ENCODE measurements around the gene CDKN1C. TPM values are rescaled to one million over a fixed set of nuclear protein-coding genes. Genes with fewer than 3 reads are reported as not detected.

Gene CDKN1C
- polyA plus RNA-seq, 3 donors, result 22.4 to 254 (median 109) TPM

GRCh38 chr11:2842876-2843275 is 42.7 kb downstream of the CDKN1C start:
- WGBS, 3 donors, result 92 to 94% (median 93%) methylated on average over 16 of the region's 16 CpGs
- H3K27ac ChIP-seq (ENCODE audit: low read depth, low read length), result no peak overlapping the region

GRCh38 chr11:2841411-2842190 is 44.0 kb downstream of the CDKN1C start:
- no peak overlapping the region for H3K27ac ChIP-seq (ENCODE audit: low read depth, low read length)
- WGBS, 3 donors, result 91 to 95% (median 91%) methylated on average over 26 of the region's 26 CpGs

- no peak overlapping the region for H3K27ac ChIP-seq (ENCODE audit: low read depth, low read length)
- 71 to 80% (median 75%) methylated on average over 23 of the region's 23 CpGs for WGBS, 3 donors
These were observed 46.1 kb downstream of the CDKN1C start for GRCh38 chr11:2839395-2839943.

GRCh38 chr11:2838676-2839294 is 46.8 kb downstream of the CDKN1C start:
- H3K27ac ChIP-seq (ENCODE audit: low read depth, low read length), result no peak overlapping the region
- 91 to 93% (median 92%) methylated on average over 17 to 25 of the region's 25 CpGs for WGBS, 3 donors

- 49 to 55% (median 51%) methylated on average over 11 of the region's 11 CpGs for WGBS, 3 donors
- H3K27ac ChIP-seq (ENCODE audit: low read depth, low read length), result no peak overlapping the region
These were observed 47.5 kb downstream of the CDKN1C start for GRCh38 chr11:2838091-2838490.

- 78 to 82% (median 80%) methylated on average over 12 of the region's 12 CpGs for WGBS, 3 donors
- no peak overlapping the region for H3K27ac ChIP-seq (ENCODE audit: low read depth, low read length)
These were observed 47.9 kb downstream of the CDKN1C start for GRCh38 chr11:2837651-2838050.

GRCh38 chr11:2837096-2837601 is 48.4 kb downstream of the CDKN1C start:
- WGBS, 3 donors, result 45 to 62% (median 55%) methylated on average over 20 of the region's 20 CpGs
- no peak overlapping the region for H3K27ac ChIP-seq (ENCODE audit: low read depth, low read length)

- H3K27ac ChIP-seq (ENCODE audit: low read depth, low read length), result no peak overlapping the region
- 81 to 92% (median 84%) methylated on average over 23 of the region's 23 CpGs for WGBS, 3 donors
These were observed 49.1 kb downstream of the CDKN1C start for GRCh38 chr11:2836315-2837095.

GRCh38 chr11:2835751-2836150 is 49.8 kb downstream of the CDKN1C start:
- WGBS, 3 donors, result 88 to 94% (median 93%) methylated on average over 17 of the region's 17 CpGs
- no peak overlapping the region for H3K27ac ChIP-seq (ENCODE audit: low read depth, low read length)

GRCh38 chr11:2835296-2835695 is 50.3 kb downstream of the CDKN1C start:
- no peak overlapping the region for H3K27ac ChIP-seq (ENCODE audit: low read depth, low read length)
- 72 to 87% (median 78%) methylated on average over 6 of the region's 6 CpGs for WGBS, 3 donors

- WGBS, 3 donors, result 75 to 87% (median 79%) methylated on average over 11 to 16 of the region's 16 CpGs
These were observed 50.9 kb downstream of the CDKN1C start for GRCh38 chr11:2834503-2835273.

GRCh38 chr11:2833716-2834502 is 51.7 kb downstream of the CDKN1C start:
- H3K27ac ChIP-seq (ENCODE audit: low read depth, low read length), result no peak overlapping the region
- WGBS, 3 donors, result 86 to 91% (median 89%) methylated on average over 17 to 19 of the region's 19 CpGs

More at GRCh38 chr11:2834503-2835273, 50.9 kb downstream of the CDKN1C start:
- H3K27ac ChIP-seq (ENCODE audit: low read depth, low read length), result no peak overlapping the region

Other genes with a start within 250 kb of the CDKN1C start
- gene KCNQ1OT1, start 185.8 kb downstream of the CDKN1C start, polyA plus RNA-seq, result under 1 TPM; 0.03 to 0.45 (median 0.06) TPM
- gene PHLDA2, start 43.6 kb upstream of the CDKN1C start, polyA plus RNA-seq, result 10 to 100 TPM in 1 of 3 donors, 1 to 10 TPM in 2; 5.5 to 19.7 (median 6.7) TPM
- gene NAP1L4, start 106.6 kb upstream of the CDKN1C start, polyA plus RNA-seq, result 10 to 100 TPM; 33.1 to 59.3 (median 55.6) TPM
- gene CARS1, start 171.6 kb upstream of the CDKN1C start, polyA plus RNA-seq, result 10 to 100 TPM; 24.7 to 81.4 (median 33.1) TPM

Measured in adipose tissue (tissue), 3 donors.